CD14-positive monocyte (primary cell): ENCODE measurements around the gene SYNE2. TPM values are rescaled to one million over a fixed set of nuclear protein-coding genes. Genes with fewer than 3 reads are reported as not detected.

ENCODE experiments used
- DNase-seq, 3 donors: peaks; one replicate each; pipeline ENCODE4 v3.0.0-alpha.2; 2011 to 2022
- H2AFZ ChIP-seq: 2 replicates; pipeline ENCODE4 v1.6.0; 2012; ENCODE audit warnings: mild to moderate bottlenecking, low read depth, low read length, inconsistent platforms; ENCODE audit not compliant: insufficient read depth, poor library complexity, severe bottlenecking
- H3K27ac ChIP-seq, 2 donors: 1 replicate in 1 of 2; 2 replicates in 1 of 2; pipeline ENCODE4 v1.5.1; 2012 to 2013; ENCODE audit warnings: low read length in 2 of 2, control low read depth in 1 of 2, inconsistent platforms in 1 of 2, low read depth in 1 of 2, mild to moderate bottlenecking in 1 of 2
- H3K27me3 ChIP-seq, 2 donors: one replicate each; pipeline versions ENCODE4 v1.6.0 to v1.6.1; 2011 to 2013; ENCODE audit warnings: low read length in 2 of 2; ENCODE audit not compliant: control insufficient read depth in 2 of 2, insufficient read depth in 2 of 2
- H3K36me3 ChIP-seq, 2 donors: replicated peaks in 1 of 2; 1 replicate in 1 of 2; 2 replicates in 1 of 2; pipeline versions ENCODE4 v1.5.1 to v1.6.1; 2012 to 2013; ENCODE audit warnings: low read length in 2 of 2, control low read depth in 1 of 2, inconsistent platforms in 1 of 2, mild to moderate bottlenecking in 1 of 2; ENCODE audit not compliant: insufficient read depth in 2 of 2, control insufficient read depth in 1 of 2
- H3K4me1 ChIP-seq, 2 donors: 1 replicate in 1 of 2; 2 replicates in 1 of 2; pipeline versions ENCODE4 v1.5.1 to v1.6.1; 2012 to 2013; ENCODE audit warnings: low read length in 2 of 2, control low read depth in 1 of 2, inconsistent platforms in 1 of 2, mild to moderate bottlenecking in 1 of 2, moderate library complexity in 1 of 2; ENCODE audit not compliant: insufficient read depth in 2 of 2, control insufficient read depth in 1 of 2
- H3K4me2 ChIP-seq: replicated peaks from 2 replicates; pipeline ENCODE3; 2012; ENCODE audit warnings: low read length, moderate library complexity, mild to moderate bottlenecking; ENCODE audit not compliant: poor library complexity, severe bottlenecking; ENCODE audit errors: extremely low read depth
- H3K4me3 ChIP-seq, 3 experiments: fragments of 200-600 bp in 1 of 3; sonication (generic) in 1 of 3; replicated peaks in 1 of 3; 1 replicate in 2 of 3; 2 replicates in 1 of 3; pipeline ENCODE4 v1.5.1; 2011 to 2013; ENCODE audit warnings: low read length in 3 of 3, mild to moderate bottlenecking in 3 of 3, control low read depth in 2 of 3, low read depth in 2 of 3, inconsistent platforms in 1 of 3, moderate library complexity in 1 of 3
- H3K79me2 ChIP-seq: 2 replicates; pipeline ENCODE4 v1.6.0; 2012; ENCODE audit warnings: mild to moderate bottlenecking, control low read depth, inconsistent platforms, low read length, moderate library complexity; ENCODE audit not compliant: insufficient read depth
- H3K9ac ChIP-seq: 2 replicates; pipeline ENCODE4 v1.6.0; 2017; ENCODE audit warnings: low read length, mild to moderate bottlenecking; ENCODE audit not compliant: insufficient read depth, poor library complexity, severe bottlenecking
- H3K9me3 ChIP-seq, 2 donors: replicated peaks in 1 of 2; 1 replicate in 1 of 2; 2 replicates in 1 of 2; pipeline versions ENCODE4 v1.5.1 to v1.6.1; 2012 to 2013; ENCODE audit warnings: low read length in 2 of 2, control low read depth in 1 of 2; ENCODE audit not compliant: control insufficient read depth in 1 of 2, insufficient read depth in 1 of 2
- H4K20me1 ChIP-seq: 2 replicates; pipeline ENCODE4 v1.6.0; 2012; ENCODE audit warnings: mild to moderate bottlenecking, low read length, control low read depth, moderate library complexity; ENCODE audit not compliant: insufficient read depth
- H3K27ac Mint-ChIP-seq, 7 donors: one replicate each; pipeline ENCODE4 v1.8.0; 2020; ENCODE audit warnings: mild to moderate bottlenecking in 7 of 7, mixed read lengths in 7 of 7, moderate library complexity in 6 of 7, inconsistent platforms in 2 of 7
- H3K27me3 Mint-ChIP-seq, 3 donors: one replicate each; pipeline ENCODE4 v1.8.0; 2021 to 2022; ENCODE audit warnings: low read depth in 3 of 3, mild to moderate bottlenecking in 3 of 3, mixed read lengths in 3 of 3, moderate library complexity in 3 of 3, inconsistent platforms in 1 of 3
- H3K36me3 Mint-ChIP-seq, 2 donors: one replicate each; pipeline ENCODE4 v1.8.0; 2020; ENCODE audit warnings: mixed read lengths in 2 of 2, inconsistent platforms in 1 of 2, mild to moderate bottlenecking in 1 of 2
- H3K4me1 Mint-ChIP-seq: one replicate; pipeline ENCODE4 v1.8.0; 2020; ENCODE audit warnings: mild to moderate bottlenecking, mixed read lengths
- H3K4me3 Mint-ChIP-seq, 2 donors: one replicate each; pipeline ENCODE4 v1.8.0; 2020; ENCODE audit warnings: mild to moderate bottlenecking in 2 of 2, mixed read lengths in 2 of 2, moderate library complexity in 1 of 2
- H3K9me3 Mint-ChIP-seq, 7 donors: one replicate each; pipeline ENCODE4 v1.8.0; 2020 to 2022; ENCODE audit warnings: mixed read lengths in 7 of 7, mild to moderate bottlenecking in 6 of 7, moderate library complexity in 6 of 7, inconsistent platforms in 2 of 7
- intact Hi-C, 2 donors: fragments of 100-400 bp; cut with micrococcal nuclease; formaldehyde crosslinking; loops; one replicate each; pipeline versions ENCODE4 v1.15.0 to v1.15.1; 2023
- polyA plus RNA-seq, 3 donors: library from polyadenylated mRNA; depleted of rRNA in 1 of 3; unstranded in 2 of 3; stranded (reverse) in 1 of 3; fragments of 300-500 nt in 2 of 3; fragments of >200 nt in 1 of 3; fragmentation: Illumina TruSeq in 2 of 3; gene quantifications; 1 replicate in 2 of 3; 2 replicates in 1 of 3; pipeline ENCODE4 v1.2.3, GENCODE V29; 2012 to 2021
- small RNA-seq: library from RNA; depleted of rRNA; stranded (forward); fragments of <200 nt; gene quantifications from one replicate; pipeline ENCODE3, GENCODE V24; 2012; ENCODE audit warnings: low read depth; ENCODE audit not compliant: insufficient read length
- TF ChIP-seq, protein P1 (sequence below): fragments of 200-600 bp; IDR thresholded peaks from one replicate; pipeline ENCODE4 v1.8.0; 2022; ENCODE audit warnings: antibody characterized with exemption, mild to moderate bottlenecking

The SYNE2 gene
- polyA plus RNA-seq, 3 donors, result 0.06 to 0.46 (median 0.44) TPM

DNA sequence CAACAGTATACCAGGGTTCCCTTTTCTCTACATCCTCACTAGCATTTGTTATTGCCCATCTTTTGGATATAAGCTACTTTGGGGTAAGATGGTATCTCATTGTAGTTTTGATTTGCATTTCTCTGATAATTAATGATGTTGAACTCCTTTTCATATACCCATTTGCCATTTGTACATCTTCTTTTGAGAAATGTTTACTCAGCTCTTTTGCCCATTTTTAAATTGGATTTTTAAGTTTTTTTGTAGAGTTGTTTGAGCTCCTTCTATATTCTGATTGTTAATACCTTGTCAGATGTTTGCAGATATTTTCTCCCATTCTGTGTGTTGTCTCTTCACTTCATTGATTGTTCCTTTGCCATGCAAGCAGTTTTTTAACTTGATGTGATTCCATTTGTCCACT is 419.2 kb downstream of the SYNE2 start:
- intact Hi-C loops, result no loop called here
- Histone ChIP-seq H3K79me2 (no peaks in the 10 kb centered on the region), H3K4me2 (no peak overlapping the region), H2AFZ (no peak overlapping the region), H3K9me3 (peaks cover 0 to 3% of the 10 kb centered on the region in 2 donors), H3K4me1 (no peaks in the 10 kb centered on the region), H3K9ac (no peak overlapping the region), H4K20me1 (no peaks in the 10 kb centered on the region), H3K27me3 (no peaks in the 10 kb centered on the region), H3K4me3 (no peak overlapping the region), H3K36me3 (no peaks in the 10 kb centered on the region), H3K27ac (no peak overlapping the region)
- Mint-ChIP-seq H3K36me3 (no peaks in the 10 kb centered on the region), H3K9me3 (peaks cover 0 to 10% (median 2%) of the 10 kb centered on the region in 7 donors), H3K4me1 (no peaks in the 10 kb centered on the region), H3K27me3 (peaks cover 0 to 2% (median 0%) of the 10 kb centered on the region in 3 donors), H3K4me3 (no peak overlapping the region), H3K27ac (no peak overlapping the region)
- DNase-seq, result no peak
- TF ChIP-seq, protein P1, sequence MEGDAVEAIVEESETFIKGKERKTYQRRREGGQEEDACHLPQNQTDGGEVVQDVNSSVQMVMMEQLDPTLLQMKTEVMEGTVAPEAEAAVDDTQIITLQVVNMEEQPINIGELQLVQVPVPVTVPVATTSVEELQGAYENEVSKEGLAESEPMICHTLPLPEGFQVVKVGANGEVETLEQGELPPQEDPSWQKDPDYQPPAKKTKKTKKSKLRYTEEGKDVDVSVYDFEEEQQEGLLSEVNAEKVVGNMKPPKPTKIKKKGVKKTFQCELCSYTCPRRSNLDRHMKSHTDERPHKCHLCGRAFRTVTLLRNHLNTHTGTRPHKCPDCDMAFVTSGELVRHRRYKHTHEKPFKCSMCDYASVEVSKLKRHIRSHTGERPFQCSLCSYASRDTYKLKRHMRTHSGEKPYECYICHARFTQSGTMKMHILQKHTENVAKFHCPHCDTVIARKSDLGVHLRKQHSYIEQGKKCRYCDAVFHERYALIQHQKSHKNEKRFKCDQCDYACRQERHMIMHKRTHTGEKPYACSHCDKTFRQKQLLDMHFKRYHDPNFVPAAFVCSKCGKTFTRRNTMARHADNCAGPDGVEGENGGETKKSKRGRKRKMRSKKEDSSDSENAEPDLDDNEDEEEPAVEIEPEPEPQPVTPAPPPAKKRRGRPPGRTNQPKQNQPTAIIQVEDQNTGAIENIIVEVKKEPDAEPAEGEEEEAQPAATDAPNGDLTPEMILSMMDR, result no peak

Small RNAs within 50 kb of the gene (small RNA-seq; reads per million reads assigned to genes)
- gene MIR548H1 (not detected), gene RF00019 (not detected), gene RPS28P1 (not detected)

Other genes starting within 250 kb of the SYNE2 start
- 1 to 10 TPM; 2.1 to 3.6 (median 2.2) TPM for gene WDR89, start 211.1 kb upstream of the SYNE2 start, polyA plus RNA-seq
- gene SGPP1, start 124.9 kb upstream of the SYNE2 start, polyA plus RNA-seq, result 10 to 100 TPM in 1 of 3 donors, 1 to 10 TPM in 2; 3.3 to 13.3 (median 7.6) TPM